NCI-H82 treated with DMSO at 0.1 percent for 48 hours (cell line): ENCODE measurements around the gene TMEM184B.

Source experiments
- DNase-seq: peaks from one replicate; lab custom pipeline; 2025; ENCODE audit not compliant: unreplicated experiment; lab: John Stamatoyannopoulos, UW

TMEM184B gene

DNA sequence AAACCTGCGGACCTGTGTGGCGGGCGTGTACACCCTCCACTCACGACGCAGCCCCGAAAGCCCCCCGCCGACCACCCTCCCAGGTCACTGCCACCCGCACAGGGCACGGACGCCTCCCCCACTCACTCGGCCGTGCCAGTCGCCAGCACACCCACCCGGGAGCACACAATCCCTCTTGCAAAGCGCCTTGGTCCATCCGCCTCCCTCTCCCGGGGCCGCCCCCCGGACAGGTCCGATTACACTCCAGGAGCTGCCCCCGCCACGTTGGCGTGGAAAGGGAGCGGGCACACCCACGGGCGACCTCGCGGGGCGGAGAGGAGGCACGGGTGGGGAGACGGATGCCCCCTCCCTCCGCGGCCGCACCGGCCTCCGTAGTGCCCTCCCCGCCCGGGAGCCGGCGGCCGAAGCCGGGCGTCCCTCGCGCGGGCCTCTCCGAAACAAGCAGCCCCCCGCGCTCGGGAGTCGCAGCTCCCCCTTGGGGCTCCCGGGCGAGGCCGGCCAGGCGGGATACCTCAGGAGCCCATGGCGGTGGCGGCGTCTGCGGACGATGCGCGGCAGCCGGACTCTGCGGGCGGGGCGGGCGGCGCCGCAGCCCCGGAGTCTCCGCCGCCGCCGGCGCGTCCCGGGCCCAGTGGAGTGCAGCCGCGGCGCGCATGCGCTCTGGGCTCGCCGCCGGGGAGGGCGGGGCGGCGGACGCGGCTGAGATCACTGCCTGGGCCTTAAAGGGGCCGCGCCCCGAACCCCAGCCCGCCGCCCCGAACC lies at the start of gene TMEM184B:
TMEM184B (minus strand) TSS at position 638 of the 762 bp plus-strand sequence. CDS start 25,049 bp downstream, outside the sequence.
- DNase-seq, result no peak

DNA sequence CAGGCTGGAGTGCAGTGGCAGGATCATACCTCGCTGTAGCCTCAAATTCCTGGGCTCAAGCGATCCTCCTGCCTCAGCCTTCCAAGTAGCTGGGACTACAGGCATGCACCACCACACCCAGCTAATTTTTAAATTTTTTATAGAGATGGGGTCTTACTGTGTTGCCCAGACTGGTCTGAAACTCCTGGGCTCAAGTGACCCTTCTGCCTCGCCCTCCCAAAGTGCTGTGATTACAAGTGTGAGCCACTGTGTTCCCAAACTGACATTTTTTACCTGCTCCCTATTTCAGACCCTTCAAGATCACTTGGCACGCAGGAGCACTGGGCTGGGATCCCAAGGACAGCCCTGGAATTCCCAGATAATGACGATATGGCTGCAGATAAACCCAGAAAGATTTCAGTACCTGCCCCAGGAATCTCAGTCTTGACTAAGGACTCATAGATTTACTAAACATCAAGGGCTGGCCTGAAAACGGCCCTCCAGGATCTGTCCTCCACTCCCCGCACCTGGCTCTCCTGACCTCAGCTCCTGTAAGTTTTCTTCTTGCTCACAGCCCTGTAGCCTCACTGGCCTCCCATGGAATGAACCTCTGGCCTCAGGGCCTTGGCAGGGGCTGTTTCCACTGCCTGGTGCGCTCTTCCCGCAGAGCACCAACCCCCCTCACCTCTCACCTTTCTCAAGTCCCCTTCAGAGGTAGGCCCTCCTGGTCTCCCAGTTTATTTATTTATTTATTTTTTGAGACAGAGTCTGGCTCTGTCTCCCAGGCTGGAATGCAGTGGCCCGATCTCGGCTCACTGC lies 48.0 kb upstream of the TMEM184B start:
- DNase-seq, result no peak

DNA sequence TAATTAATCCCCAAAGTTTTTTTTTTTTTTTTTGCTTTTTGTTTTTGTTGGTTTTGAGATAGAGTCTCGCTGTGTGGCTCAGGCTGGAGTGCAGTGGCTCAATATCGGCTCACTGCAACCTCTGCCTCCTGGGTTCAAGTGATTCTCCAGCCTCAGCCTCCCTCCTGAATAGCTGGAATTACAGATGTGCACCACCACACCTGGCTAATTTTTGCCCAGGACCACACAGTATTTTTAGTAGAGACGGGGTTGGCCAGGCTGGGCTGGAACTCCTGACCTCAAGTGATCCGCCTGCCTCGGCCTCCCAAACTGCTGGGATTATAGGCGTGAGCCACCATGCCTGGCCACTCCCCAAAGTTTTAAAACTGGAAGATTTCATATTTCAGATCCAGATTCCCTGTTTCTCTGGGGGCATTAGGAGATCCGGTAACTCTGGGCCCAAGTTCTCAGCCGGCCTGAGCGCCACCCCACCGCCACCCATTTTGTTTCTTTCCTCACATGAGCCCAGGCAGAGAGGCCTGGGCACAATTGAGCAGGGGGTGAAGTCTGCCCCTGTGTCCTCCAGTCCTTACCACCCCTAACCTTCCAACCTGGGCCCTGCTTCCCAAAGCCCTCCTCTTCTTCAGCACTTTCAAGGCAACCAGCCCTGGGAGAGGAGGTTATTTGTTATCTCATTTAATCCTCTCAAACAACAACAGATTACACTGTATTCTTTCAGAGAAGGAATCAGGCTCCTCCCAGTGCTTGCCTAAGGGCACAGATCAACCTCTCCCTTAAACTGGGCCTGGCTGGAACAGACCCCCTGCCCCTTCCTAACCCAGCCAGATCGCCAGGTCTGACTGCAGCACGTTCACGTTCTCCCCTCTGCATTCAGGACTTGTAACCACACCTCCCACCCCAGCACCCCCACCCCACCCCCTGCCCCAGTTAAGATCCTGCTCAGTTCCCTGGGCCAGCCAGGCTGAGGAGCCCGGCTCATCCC lies 46.3 kb upstream of the TMEM184B start:
- DNase-seq, result no peak

DNA sequence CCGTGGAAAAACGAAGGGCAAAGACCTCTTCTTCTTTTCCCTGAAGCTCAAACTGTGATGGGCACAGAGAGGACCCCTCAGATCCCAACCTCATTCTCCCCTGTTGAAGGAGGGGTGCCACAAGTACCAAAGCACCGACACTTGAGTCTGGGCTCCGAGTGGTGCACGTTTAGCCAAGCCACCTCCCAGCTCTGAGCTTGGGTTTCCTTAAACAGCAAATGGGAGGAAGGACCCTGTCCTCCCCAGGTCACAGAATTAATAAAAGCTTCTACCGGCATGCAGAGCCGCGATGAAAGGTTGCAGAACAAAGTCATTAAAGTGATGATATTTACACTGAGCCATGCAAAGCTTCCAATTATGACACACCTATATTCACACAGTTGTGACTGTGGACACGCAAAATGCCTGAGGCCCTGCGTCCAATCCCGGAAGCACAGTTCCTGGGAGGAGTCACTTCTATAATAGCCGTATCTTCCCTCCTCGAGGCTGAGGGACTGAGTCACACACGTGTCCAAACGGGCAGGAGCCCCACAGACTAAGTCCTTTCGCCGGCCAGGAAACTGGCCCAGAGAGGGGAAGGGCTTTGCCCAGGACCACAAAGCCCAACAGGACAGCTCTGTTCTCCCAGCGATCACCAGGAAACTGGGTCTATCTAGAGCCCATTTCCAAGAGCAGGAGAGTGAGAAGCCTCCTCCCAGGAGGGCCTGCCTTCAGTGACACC lies 45.3 kb upstream of the TMEM184B start:
- no peak for DNase-seq

DNA sequence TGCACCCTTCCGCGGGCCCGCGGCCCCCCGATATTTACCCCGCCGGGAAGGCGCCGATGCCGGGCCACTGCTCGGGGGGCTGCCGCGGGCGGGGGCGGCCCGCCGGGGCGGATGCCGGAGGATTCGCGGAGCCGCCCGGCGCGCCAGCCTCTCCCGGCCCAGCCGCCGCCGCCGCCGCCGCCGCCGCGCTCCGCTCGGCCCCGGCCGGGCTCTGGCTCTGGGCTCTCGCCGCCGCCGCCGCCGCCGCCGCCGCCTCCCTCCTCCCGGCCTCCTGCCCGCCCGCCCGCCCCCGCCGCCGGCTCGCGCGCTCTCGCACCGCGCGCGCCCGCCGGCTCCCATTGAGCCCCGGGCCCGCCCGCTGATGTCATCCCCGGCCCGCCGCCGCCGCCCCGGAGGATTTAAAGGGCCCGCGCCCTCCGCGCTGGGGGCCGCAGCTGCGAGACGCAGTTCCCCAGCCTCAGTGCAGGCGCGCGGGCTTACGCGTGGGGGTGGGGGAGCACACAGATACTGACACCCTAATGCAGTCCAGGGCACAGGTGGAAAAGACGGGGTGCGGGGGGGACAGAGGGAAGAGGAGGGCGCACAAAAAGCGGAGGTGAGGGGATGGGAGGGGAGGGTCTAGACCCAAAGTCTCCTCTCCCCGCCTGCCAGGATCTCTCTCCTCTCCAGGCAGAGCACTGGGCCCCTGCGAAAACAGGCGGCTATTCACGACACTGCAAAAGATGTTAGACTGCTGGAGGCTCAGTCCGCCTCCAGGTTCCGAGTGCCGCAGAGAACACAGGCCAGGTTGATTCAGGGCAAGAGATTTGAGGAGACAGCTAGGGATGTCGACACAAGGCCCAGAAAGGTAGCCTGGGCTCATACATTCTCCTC lies 44.5 kb upstream of the TMEM184B start, which contains the start of gene CSNK1E:
CSNK1E (minus strand) TSS at position 312 of the 873 bp plus-strand sequence. CDS start 3,276 bp downstream, outside the sequence.
- DNase-seq, result no peak

DNA sequence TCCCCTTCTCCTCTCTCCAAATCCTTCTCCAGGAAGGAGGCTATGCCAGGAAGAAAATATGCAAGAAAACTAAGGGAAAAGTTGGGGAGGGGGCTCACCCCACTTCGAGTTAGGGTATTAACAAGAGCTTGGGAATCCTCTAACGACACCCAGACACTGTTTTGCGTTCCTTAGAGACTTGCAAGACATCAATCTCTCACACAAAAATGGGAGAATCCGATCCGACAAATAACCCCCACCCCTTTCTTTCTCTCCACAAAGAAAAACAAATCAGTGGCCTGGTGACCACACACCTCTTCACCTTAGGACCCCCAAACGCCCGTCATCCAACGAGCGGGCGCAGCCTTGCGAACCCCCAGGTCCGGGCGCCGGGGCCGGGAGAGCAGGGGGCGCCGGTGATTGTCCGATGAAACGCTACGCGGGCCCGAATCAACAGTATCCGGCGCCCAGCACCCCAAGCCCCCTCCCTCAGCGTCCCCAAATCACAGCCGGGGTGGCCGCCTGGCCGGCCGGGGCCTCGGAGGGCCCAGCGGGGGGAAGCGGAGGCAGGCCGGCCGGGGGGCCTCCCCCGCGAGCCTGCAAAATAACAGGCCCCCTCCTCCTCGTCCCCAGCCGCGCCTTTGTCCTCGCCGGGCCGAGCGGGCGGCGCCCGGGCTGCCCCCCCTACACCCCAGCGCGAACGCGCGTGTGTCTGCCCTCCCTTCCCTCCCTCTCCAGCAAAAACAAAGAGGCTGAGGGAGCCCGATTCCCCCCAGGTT lies 43.7 kb upstream of the TMEM184B start:
- no peak for DNase-seq

DNA sequence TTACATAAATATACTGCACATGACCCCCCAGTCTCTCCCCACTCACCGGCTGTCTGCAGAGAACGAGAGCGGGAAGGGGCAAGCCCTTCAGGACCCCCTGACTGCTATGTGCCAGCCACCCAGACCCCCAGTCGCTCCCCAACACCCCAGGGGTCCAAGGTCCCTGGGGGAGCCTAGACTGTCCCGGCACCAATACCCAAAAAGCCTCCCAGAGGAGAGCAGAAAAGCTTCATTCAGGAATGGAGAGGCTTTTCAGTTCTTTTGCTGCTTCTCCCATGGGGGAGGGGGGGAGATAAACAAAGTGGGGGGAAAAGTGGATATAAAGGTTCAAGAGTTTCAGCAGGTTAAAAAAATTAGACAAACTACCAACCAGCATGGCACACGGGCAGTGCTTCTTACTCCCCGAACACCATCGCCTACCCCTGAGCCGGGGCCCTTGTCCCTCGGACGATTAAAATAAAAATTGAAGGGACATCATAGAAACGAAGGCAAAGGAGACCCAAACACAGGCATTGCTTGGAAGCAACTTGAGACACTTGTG lies 43.1 kb upstream of the TMEM184B start:
- DNase-seq, result no peak

DNA sequence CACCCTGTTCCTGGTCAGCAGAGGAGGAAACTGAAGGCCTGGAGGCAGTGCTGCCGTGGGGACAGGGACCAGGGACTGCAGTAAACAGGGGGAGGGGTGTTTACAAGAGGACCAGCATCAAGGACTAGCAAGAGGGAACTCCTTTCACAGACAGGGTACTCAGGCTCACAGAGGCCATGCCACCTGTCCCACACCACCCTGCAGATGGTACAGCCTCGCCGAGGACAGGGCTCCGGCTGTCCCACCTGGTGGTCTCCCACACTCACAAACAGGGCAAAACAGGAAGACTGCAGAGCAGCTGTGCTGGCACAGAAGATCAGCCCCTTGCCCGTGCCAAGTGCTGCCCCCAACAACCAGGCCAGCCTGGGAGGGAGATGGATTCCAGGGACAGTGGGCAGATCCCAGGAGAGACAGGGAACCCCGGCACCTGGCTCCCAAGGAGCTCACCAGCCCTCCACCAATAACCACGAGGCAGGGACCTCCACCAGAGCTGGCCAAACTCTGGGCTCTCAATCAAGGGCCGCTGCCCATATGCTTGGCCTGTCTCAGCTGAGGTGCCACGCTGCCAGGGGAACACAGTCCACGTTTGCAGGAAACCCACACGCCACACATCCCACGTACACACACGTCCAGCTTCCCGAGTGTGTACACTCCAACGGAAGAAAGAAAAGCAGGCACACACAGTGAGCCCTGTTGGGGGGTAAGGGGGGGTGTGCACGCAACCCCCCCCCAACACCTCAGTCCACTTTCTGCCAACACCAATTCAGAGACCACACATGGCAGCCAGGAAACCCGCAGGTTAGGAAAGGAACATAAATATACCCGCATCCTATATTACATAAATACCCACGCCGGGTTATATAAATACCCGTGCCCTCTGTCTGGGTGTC lies 42.4 kb upstream of the TMEM184B start:
- DNase-seq, result no peak

DNA sequence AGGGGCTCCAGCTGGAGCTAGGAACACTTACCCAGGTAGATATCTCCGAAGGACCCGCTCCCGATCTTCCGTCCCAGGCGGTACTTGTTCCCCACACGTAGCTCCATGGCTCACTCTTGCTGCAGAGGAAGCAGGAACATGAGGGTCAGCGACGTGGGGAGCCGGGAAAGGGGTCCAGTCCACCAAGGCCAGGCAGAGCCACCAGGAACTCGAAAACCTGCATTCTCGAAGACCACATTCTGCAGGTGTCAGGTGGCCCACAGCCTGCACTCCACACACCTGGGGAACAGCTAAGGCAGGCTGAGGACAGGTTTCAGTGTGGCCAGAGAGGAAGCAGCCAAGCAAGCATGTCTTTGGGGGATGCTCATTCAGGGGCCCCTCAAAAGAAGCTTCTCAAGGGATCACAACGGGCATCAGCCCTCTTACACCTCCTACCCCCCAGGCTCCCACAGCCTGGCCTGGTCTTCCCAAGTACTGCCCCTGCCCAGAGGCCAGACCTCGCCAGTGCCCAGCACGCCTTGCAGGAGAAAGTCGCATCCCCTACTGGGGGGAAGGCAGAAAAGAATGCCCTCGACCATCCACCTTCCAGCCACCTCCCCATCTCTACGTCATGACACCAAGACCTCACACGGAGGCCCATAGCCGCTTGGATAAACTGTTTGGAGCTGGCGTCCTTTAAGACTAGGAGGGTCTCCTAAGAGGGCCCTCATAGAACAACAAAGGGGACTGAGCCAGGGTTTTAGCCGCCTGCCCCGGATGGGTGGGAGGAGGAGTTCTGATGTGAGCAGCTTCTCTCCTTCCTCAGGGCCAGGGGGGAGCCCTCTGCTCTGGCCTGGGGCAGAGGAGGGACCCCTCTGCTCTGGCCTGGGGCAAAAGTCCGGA lies 41.5 kb upstream of the TMEM184B start:
- no peak for DNase-seq

DNA sequence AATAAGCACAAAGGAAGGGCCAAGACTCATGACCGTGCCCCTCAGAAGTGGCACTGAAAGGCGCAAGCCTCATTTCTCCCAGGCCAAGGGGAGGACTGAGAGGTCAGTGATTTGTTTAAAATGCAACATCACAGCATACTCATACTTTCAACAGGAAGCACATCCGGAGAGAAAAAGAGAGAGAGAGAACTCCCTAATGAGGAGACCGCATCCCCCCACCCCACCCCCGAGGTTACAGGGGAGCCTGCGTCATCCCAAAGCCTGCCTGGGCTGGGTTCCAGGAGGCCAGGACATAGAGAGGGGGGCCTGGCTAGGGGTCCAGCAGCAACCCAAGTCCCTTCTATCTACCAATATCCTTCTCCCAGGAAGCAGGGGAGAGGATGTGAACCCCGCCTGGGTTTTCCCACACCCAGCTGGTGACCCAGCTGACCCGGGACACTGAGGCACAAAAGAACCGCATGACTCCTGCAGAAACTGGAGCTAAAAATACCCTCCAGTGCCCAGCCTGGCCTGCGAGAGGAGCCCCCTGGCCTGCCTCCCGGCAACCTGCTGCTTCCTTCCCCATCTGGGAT lies 40.7 kb upstream of the TMEM184B start:
- DNase-seq, result no peak

DNA sequence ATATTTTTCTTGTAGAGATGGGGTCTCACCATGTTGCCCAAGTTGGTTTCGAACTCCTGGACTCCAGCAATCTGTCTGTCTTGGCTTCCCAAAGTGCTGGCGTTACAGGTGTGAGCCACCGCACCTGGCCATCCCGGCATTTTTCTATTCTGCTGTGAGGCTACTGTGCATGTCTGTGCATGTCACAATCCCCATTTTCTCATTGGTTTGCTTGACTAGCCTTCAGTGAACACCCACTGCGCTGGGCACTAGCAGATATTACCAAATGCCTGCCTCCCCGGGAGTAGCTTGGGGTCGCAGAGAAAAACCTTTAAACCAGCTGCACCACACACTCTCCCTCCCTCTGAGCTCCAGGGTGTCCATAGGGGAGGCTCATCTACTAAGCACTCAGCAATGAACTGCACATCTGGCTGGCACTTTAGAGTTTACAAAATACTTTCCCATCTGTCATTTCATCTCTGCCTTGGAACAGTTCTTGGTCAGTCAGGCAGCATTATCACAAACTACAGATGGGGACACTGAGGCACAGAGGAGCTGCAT lies 39.5 kb upstream of the TMEM184B start:
- DNase-seq, result no peak

DNA sequence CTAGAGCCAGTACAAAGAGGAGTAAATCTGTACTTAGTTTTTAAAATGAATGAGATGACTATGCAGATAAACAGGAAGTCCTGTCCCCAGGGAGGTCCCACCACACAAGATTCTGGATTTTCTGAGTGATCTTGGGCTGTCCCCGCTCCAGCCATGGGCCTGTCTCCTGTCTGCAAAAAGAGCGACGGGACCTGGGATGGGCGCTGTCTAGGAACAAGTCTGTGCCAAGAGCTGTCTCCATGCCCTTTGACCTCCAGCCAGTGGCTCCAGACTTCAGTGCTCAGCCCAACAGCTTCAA lies 38.5 kb upstream of the TMEM184B start:
- no peak for DNase-seq

DNA sequence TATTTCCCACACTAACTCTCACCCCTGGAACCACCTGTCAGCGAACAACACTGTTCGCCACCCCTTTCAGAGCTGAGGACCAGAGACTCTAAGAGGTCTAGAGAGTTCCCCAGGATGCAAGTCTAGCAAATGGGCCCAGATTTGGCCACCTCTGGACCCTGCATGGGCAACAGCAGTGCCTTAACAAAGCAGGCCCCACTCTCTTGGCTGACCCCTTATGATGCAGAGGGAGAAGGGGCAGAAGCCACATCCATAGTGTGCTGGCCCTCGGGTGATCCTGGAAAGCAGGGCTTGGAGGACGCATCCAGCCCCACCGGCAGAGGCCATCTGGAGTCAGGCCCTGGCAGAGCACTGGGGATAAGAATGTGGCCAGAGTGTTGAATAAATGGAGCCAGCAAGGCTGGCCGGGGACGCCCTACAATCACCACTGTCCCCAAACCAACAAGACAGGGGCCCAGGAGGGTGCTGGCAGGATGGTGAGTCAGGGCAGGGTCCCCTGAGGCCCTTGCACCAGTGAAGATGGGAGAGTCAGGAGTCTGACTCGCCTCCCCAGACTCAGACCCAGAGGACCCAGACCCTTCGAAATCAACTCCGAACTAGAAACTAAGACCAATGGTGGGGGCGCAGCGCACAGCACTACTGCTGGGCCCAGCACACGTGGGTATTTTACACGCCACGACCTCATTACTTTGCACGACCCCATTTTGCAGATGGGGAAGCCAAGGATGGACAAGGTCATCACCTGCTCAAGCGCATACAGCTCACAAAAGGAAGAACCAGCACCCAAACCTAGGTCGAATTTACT lies 37.9 kb upstream of the TMEM184B start:
- no peak for DNase-seq

DNA sequence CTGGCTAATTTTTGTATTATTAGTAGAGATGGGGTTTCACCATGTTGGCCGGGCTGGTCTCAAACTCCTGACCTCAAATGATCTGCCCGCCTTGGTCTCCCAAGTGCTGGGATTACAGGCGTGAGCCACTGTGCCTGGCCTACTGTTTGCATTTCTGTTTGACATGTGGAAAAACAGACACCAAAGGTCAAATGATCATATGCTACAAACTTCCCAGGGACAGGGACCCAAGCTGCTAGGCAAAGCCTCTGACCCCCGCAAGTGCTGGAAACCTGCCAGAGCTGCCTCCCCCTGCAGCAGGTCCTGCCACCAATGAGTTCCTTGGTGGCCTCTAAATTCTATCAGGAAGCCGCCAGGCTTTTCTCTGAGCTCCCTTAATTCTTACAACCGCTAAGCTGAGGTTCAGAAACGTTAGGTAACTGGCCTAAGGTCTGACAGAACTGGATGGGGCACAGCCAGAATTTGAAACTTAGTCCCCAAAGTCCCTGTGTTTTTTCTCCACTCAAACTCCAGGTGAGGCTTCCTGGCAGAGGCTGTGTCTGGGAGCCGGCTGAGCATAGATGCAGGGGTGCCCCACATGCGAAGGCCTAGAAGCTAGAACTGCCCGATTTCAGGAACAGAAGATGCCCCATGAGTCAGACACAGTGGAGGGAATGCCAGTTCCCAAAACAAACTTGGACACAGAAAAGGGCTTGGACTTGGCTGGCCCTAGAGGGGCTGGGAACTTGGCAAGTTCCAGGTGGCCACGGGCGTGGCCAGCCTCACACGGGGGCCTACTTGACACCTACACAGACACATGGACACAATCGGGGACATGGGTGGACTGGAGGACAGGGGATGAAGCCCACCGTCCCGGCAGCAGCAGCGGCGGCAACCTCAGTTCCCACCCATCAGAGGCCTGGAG lies 37.1 kb upstream of the TMEM184B start:
- no peak for DNase-seq
